ENCODE results near the gene DNAH14. TPM values are rescaled to one million over a fixed set of nuclear protein-coding genes. Genes with fewer than 3 reads are reported as not detected.

Gene DNAH14
- total and polyA plus RNA-seq, 2 of the 8 experiments (the other 6 are each of a cell fraction or from before 2014, with no cell fraction given): 8.4 to 40.7 TPM

DNA sequence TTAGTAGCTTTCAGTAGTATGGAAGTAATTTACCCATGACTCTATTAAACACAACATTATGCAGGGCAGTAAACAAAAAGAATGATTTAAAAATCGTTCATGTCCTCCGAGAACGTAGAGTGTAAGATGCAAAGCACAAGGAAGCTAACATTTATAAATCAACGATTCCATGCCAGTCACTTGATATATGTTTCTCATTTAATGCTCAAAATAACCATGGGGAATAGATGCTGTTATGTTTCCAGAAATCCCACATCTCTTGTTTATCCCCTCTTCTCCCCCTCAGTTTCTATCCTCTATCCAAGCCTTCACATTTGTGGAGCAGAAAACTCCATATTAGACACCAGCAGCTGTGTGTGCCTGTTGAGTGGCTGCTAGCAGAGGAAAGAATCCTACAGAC lies 445.5 kb downstream of the DNAH14 start:
- Histone ChIP-seq H4K5ac (ENCODE audit: insufficient read length, low read depth, low read length) (no peak overlapping the region), H2BK5ac (ENCODE audit: low read depth, low read length) (no peak overlapping the region), H3K27me3 (replicated peaks in 1 of 4; ENCODE audit: control insufficient read depth in 3 of 4, extremely low read depth in 1 of 4, insufficient read depth in 3 of 4, low read length in 3 of 4) (no peaks in the 10 kb centered on the region), H4K91ac (replicated peaks; ENCODE audit: insufficient read length, low read length) (no peak overlapping the region), H2AK5ac (ENCODE audit: low read depth, low read length) (no peak overlapping the region), H4K8ac (ENCODE audit: extremely low read depth, insufficient read depth, low read length) (no peak overlapping the region), H3K4me1 (replicated peaks in 1 of 4; ENCODE audit: control insufficient read depth in 3 of 4, insufficient read depth in 4 of 4, low read length in 3 of 4) (peaks cover 0 to 5% (median under 1%) of the 10 kb centered on the region in 4 experiments; a peak in 2 of 7 replicates), H3K4me2 (ENCODE audit: insufficient read depth in 1 of 2, low read depth in 2 of 2, low read length in 2 of 2) (no peak overlapping the region), H3K9me3 (ENCODE audit: insufficient read depth in 2 of 2, low read depth in 1 of 2, low read length in 1 of 2) (no peaks in the 10 kb centered on the region), H2BK120ac (replicated peaks; ENCODE audit: low read depth, low read length) (no peak overlapping the region), H2BK15ac (ENCODE audit: low read length) (no peak overlapping the region), H3K14ac (ENCODE audit: insufficient read length) (no peak overlapping the region), H2AFZ (ENCODE audit: low read length) (no peak overlapping the region), H3K79me2 (ENCODE audit: control insufficient read depth in 1 of 2, insufficient read depth in 2 of 2, low read length in 2 of 2) (no peaks in the 10 kb centered on the region), H3K4ac (replicated peaks; ENCODE audit: insufficient read length, low read depth, low read length) (no peak overlapping the region), H2BK20ac (ENCODE audit: low read length) (no peak overlapping the region), H2BK12ac (ENCODE audit: low read depth, low read length) (no peak overlapping the region), H4K20me1 (replicated peaks in 1 of 2; ENCODE audit: control insufficient read depth in 1 of 2, insufficient read depth in 2 of 2, low read length in 2 of 2) (no peaks in the 10 kb centered on the region), H3K56ac (replicated peaks; ENCODE audit: insufficient read length, low read depth, low read length) (no peak overlapping the region), H3K9ac (replicated peaks in 1 of 4; ENCODE audit: extremely low read depth in 1 of 4, low read depth in 3 of 4, low read length in 3 of 4) (no peak overlapping the region), H3K23ac (ENCODE audit: insufficient read length) (no peak overlapping the region), H3K18ac (ENCODE audit: extremely low read depth, low read length) (no peak overlapping the region), H3K79me1 (ENCODE audit: low read depth, low read length) (no peaks in the 10 kb centered on the region), H3K23me2 (ENCODE audit: low read depth, low read length) (no peaks in the 10 kb centered on the region), H3K4me3 (ENCODE audit: extremely low read depth in 1 of 4, insufficient read depth in 2 of 4, low read depth in 3 of 4, low read length in 4 of 4) (no peak overlapping the region), H3K36me3 (ENCODE audit: control insufficient read depth in 2 of 4, insufficient read depth in 4 of 4, low read length in 3 of 4) (no peaks in the 10 kb centered on the region), H3K27ac (ENCODE audit: low read depth, low read length) (no peak overlapping the region)
- CTCF ChIA-PET (ENCODE audit: partially characterized antibody): no interaction called here
- no peak for DNase-seq (ENCODE audit: low read depth in 1 of 2, low spot score in 2 of 2)
- TF ChIP-seq SRF (IDR thresholded peaks at IDR 0.05; ENCODE audit: low read depth, low read length): no peak
- POLR2A ChIA-PET (ENCODE audit: partially characterized antibody): no interaction called here
- FAIRE-seq: no peak
- 90% methylated on average over 4 of the region's 4 CpGs; no CpG with 5 or more reads in 1 of the 2 experiments for WGBS, 2 experiments (ENCODE audit: extremely low coverage in 1 of 2, insufficient coverage in 1 of 2, insufficient read length in 1 of 2, insufficient replicate concordance in 2 of 2, low coverage in 1 of 2, low lambda C conversion rate in 2 of 2, missing lambda C conversion rate in 1 of 2)

All from H1 (cell line).